Activated CD4-positive, alpha-beta memory T cell treated with anti-CD3 and anti-CD28 coated beads for 36 hours (primary cell): ENCODE data around the gene TSR3. TPM values are rescaled to one million over a fixed set of nuclear protein-coding genes. Genes with fewer than 3 reads are reported as not detected.

Source experiments
- CTCF ChIA-PET: fragments of 350-600 bp; sonication (Branson Sonifier 250); formaldehyde crosslinking; loops from one replicate; lab custom pipeline; 2021; ENCODE audit warnings: antibody characterized with exemption, inconsistent platforms; lab: Charles Lee
- POLR2A ChIA-PET: fragments of 350-600 bp; sonication (Branson Sonifier 250); formaldehyde crosslinking; loops from one replicate; lab custom pipeline; 2021; ENCODE audit warnings: antibody characterized with exemption; lab: Charles Lee
- DNase-seq: peaks from one replicate; pipeline ENCODE4 v3.0.0-alpha.2; 2020
- H3K27ac Mint-ChIP-seq: one replicate; pipeline ENCODE4 v1.8.0; 2021; ENCODE audit warnings: mixed read lengths
- H3K27me3 Mint-ChIP-seq: one replicate; pipeline ENCODE4 v1.8.0; 2021; ENCODE audit warnings: mixed read lengths
- H3K36me3 Mint-ChIP-seq: one replicate; pipeline ENCODE4 v1.8.0; 2021; ENCODE audit warnings: mixed read lengths
- H3K4me1 Mint-ChIP-seq: one replicate; pipeline ENCODE4 v1.8.0; 2021; ENCODE audit warnings: low read depth, mixed read lengths
- H3K4me3 Mint-ChIP-seq: one replicate; pipeline ENCODE4 v1.8.0; 2021; ENCODE audit warnings: mild to moderate bottlenecking, mixed read lengths
- H3K9me3 Mint-ChIP-seq: one replicate; pipeline ENCODE4 v1.8.0; 2021; ENCODE audit warnings: mixed read lengths
- intact Hi-C: fragments of 100-400 bp; cut with micrococcal nuclease; formaldehyde crosslinking; loops from one replicate; pipeline ENCODE4 v1.15.1; 2023
- total RNA-seq, 2 experiments: library from RNA; stranded (reverse); gene quantifications; one replicate each; pipeline ENCODE4 v1.2.3, GENCODE V29; 2021

Gene TSR3
- total RNA-seq, 2 experiments from 2014 or later: 59.6 to 60.8 TPM

DNA sequence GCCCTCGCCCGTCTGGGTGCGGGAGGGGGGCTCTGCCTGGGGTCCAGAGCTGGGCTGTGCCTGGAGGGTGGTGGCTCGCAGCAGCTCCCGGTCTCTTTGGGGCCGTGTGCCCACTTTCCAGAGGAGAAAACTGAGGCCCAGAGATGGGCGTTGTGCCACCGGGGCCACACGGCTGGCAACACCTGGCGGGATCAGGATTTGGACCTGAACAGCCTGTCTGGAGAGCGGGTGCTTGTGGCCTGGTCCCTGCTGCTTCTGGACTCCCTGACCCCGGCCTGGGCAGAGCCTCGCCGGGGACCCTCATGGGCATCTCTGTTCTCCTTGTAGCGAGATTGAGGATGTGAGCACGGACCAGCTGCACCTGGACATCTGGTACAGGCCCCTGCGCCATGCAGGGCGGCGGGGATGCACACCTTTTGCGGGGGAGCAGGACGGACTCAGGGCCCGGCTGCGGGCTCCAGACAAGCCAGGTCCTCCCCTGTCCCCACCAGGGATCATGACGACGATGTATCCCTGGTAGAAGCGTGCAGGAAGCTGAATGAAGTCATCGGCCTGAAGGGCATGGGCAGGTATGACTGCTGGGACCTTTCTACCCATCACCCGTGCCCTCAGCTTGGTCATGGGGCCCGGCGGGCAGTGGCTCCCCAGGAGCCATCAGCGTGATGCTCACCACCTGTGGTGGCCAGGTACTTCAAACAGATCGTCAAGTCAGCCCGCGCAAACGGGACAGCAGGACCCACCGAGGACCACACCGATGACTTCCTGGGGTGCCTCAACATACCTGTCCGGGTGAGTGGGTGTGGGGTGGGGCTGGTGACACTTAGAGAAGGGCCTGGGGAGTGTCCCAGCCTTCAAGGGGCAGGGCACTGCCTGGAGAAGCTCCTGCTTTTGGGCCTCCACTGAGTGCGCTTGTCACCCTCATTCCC lies 9.9 kb downstream of the TSR3 start:
- H3K27ac Mint-ChIP-seq: no peak overlapping the region
- H3K4me3 Mint-ChIP-seq: no peak overlapping the region
- H3K36me3 Mint-ChIP-seq: no peaks in the 10 kb centered on the region
- CTCF ChIA-PET: interaction anchor here (1.0 to 1.2 kb wide), 2 partner anchors 21 to 40 kb away, joined by 3 read pairs; no protein-coding TSS in a partner anchor
- POLR2A ChIA-PET: interaction anchor here (1.7 kb wide), 1 partner anchor 33 kb away, joined by 7 read pairs; the partner anchor contains the start of gene UBE2I
- H3K27me3 Mint-ChIP-seq: no peaks in the 10 kb centered on the region
- peaks cover 22% of the 10 kb centered on the region for H3K4me1 Mint-ChIP-seq
- no peaks in the 10 kb centered on the region for H3K9me3 Mint-ChIP-seq
- no peak for DNase-seq
- intact Hi-C loops: loop anchor here (2.0 kb wide), 1 partner anchor 33 kb away; the partner anchor contains the start of gene UBE2I

DNA sequence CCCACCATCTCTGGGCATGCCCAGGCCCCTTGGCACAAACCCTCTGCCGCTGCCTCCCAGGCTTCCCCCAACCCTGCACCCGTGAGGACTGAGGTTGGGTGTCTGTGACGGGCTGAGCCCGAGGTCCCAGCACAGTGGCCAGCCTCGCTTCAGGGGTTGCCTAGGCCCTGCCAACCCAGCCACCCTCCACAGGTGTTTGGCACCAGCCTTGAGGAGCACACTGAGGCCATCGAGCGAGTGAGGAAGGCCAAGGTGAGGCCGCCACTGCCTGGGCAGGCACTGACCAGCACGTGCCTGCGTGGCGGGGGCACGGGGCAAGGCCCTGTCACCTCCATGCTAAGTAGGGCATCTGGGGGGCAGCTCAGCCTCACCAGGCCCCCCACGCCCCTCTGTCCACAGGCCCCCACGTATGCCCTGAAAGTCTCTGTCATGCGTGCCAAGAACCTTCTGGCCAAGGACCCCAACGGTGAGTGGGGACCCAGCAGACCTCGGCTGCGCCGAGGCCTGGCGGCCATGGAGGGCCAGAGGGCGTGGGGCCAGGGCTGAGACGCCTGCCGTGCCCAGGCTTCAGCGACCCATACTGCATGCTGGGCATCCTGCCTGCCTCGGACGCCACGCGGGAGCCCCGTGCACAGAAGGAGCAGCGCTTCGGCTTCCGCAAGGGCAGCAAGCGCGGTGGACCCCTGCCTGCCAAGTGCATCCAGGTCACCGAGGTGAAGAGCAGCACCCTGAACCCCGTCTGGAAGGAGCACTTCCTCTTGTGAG lies 10.8 kb downstream of the TSR3 start:
- no peak overlapping the region for H3K27ac Mint-ChIP-seq
- H3K4me3 Mint-ChIP-seq: no peak overlapping the region
- DNase-seq: no peak
- intact Hi-C loops: no loop called here
- H3K36me3 Mint-ChIP-seq: no peaks in the 10 kb centered on the region
- no peaks in the 10 kb centered on the region for H3K27me3 Mint-ChIP-seq
- H3K4me1 Mint-ChIP-seq: peaks cover 23% of the 10 kb centered on the region
- CTCF ChIA-PET: no interaction called here
- POLR2A ChIA-PET: no interaction called here
- H3K9me3 Mint-ChIP-seq: no peaks in the 10 kb centered on the region

DNA sequence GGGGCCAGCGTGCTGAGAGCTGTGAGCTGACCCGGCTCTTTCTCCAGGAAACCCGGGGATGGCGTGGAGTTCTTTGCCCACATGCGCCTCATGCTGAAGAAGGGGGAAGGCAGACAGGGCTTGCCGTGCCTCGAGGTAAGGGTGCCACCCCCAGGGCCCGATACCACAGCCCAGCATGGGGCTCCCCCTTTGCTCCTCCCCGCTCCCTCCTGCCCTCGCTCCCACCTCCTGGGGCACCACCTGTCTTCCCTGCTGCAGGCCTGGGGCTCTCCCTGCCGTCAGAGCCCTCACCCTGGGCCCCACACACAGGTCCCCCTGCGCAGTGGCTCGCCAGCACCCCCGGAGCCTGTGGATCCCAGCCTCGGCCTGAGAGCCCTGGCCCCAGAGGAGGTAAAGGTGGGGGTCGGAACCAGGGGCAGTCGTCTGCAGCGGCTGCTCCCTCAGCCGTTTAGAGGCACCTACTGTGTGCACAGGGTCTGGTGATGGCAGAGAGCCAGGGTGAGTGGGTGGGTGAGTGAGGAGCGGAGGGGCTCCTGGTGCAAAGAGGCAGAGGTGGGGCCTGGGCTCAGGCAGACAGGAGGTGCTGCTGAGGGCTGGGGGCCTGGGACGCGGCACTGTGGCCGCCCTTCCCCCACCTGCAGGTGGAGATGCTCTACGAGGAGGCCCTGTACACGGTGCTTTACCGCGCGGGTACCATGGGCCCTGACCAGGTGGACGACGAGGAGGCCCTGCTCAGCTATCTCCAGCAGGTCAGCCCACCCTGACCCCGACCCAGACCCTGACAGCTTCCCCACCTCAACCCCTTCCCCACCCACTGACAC lies 12.6 kb downstream of the TSR3 start:
- H3K4me1 Mint-ChIP-seq: peaks cover 25% of the 10 kb centered on the region
- no peak overlapping the region for H3K27ac Mint-ChIP-seq
- no peaks in the 10 kb centered on the region for H3K36me3 Mint-ChIP-seq
- peaks cover 9% of the 10 kb centered on the region for H3K27me3 Mint-ChIP-seq
- ChIA-PET POLR2A (no interaction called here), CTCF (no interaction called here)
- no peaks in the 10 kb centered on the region for H3K9me3 Mint-ChIP-seq
- intact Hi-C loops: no loop called here
- H3K4me3 Mint-ChIP-seq: no peak overlapping the region
- no peak for DNase-seq

DNA sequence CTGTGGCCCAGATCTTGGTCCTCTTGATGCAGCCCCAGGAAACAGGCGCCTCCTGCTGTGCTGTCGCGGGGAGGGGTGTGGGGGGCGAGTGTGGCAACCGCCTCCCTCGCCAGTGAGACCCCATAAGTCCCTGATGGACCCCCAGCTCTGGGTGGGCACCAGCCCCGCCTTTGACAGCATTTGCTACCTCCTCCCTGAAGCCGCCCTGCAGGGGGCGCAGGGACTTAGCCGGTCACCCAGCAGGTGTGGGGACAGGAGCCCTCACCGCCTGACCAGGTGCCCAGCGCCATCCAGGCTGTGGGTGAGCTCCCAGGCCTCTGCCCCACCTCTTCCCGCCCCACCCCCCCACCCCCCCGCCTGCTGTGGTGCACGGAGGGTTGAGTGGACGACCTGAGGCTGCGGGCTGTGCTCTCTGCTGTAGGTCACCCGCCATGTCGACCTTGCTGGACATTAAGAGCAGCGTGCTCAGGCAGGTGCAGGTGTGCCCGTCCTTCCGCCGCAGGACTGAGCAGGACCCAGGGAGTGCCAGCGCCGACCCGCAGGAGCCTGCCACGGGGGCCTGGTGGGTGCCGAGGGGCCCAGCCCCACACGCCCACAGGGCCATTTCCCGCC lies 13.5 kb downstream of the TSR3 start:
- Mint-ChIP-seq H3K27me3 (peaks cover 9% of the 10 kb centered on the region), H3K4me3 (no peak overlapping the region), H3K27ac (no peak overlapping the region), H3K4me1 (peaks cover 20% of the 10 kb centered on the region), H3K36me3 (no peaks in the 10 kb centered on the region), H3K9me3 (no peaks in the 10 kb centered on the region)
- ChIA-PET POLR2A (no interaction called here), CTCF (interaction anchor here (0.6 to 0.8 kb wide), 2 partner anchors 69 to 506 kb away, joined by 3 read pairs; no protein-coding TSS in a partner anchor)
- DNase-seq: peak; percentile 50
- intact Hi-C loops: no loop called here

DNA sequence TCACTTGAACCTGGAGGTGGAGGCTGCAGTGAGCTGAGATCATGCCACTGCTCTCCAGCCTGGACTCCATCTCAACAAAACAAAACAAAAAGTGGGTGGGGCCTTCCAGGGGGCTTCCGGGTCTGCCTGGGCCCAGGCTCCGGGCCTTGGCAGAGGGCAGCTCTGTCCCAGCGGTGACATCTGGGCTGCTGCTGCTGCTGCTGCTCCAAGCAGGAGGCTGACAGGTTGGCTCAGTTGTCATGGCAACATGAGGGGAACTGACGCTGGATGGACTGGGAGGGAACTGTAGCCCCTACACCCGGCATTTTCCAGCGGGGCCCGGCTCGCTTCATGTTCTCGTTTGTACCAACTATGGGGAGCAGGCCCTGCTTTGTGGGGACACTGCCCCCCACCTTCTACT lies 14.2 kb downstream of the TSR3 start:
- H3K27me3 Mint-ChIP-seq: peaks cover 13% of the 10 kb centered on the region
- intact Hi-C loops: no loop called here
- no peaks in the 10 kb centered on the region for H3K36me3 Mint-ChIP-seq
- no peak overlapping the region for H3K27ac Mint-ChIP-seq
- no peak overlapping the region for H3K4me3 Mint-ChIP-seq
- H3K4me1 Mint-ChIP-seq: peaks cover 16% of the 10 kb centered on the region
- DNase-seq: no peak
- CTCF ChIA-PET: interaction anchor here (0.6 to 0.8 kb wide), 2 partner anchors 70 to 507 kb away, joined by 3 read pairs; no protein-coding TSS in a partner anchor
- POLR2A ChIA-PET: no interaction called here
- no peaks in the 10 kb centered on the region for H3K9me3 Mint-ChIP-seq

DNA sequence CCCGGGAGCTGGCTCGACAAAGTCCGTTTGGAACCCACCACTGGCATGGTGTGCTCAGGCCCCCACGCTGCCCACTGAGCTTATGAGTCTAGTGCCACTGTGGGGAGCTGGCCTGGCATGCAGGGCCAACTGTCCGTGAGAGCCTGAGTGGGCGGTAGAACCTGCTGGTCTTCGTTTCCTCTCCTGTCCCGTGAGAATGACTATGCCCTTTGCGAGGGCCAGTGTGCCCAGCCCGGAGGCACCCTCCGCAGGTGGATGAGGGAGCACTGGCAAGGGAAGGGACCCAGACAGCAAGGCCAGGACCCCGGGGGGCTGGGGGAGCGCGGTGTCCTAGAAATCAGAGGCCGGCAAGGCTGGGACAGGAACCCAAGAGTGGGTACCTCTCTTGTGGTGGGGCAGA lies 15.1 kb downstream of the TSR3 start:
- no peak overlapping the region for H3K4me3 Mint-ChIP-seq
- H3K27ac Mint-ChIP-seq: no peak overlapping the region
- H3K4me1 Mint-ChIP-seq: peaks cover 17% of the 10 kb centered on the region
- DNase-seq: no peak
- intact Hi-C loops: no loop called here
- ChIA-PET POLR2A (interaction anchor here (0.6 kb wide), 1 partner anchor 44 kb away, joined by 4 read pairs; no protein-coding TSS in a partner anchor), CTCF (no interaction called here)
- no peaks in the 10 kb centered on the region for H3K9me3 Mint-ChIP-seq
- H3K27me3 Mint-ChIP-seq: peaks cover 17% of the 10 kb centered on the region
- no peaks in the 10 kb centered on the region for H3K36me3 Mint-ChIP-seq

DNA sequence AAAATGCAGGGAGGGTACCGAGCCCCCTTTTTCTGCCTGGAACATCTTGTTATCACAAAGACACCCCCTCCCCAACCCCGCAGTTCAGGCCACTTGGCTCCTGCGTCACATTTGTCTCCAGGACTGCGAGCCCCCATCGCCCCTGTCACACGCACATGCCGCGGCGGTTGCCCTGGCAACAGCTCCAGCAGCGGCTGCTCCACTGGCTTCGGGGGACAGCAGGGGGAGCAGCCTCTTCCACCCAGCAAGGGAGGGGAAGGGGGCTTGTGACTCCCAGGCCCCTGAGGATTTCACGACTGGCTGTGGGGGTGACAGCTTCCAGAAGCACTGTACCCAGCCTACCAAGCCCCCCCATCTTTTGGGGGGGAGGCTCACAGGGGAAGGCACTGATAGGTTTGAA lies 15.7 kb downstream of the TSR3 start:
- intact Hi-C loops: no loop called here
- Mint-ChIP-seq H3K4me1 (peaks cover 21% of the 10 kb centered on the region), H3K9me3 (no peaks in the 10 kb centered on the region), H3K27ac (no peak overlapping the region), H3K4me3 (no peak overlapping the region), H3K36me3 (no peaks in the 10 kb centered on the region), H3K27me3 (peaks cover 17% of the 10 kb centered on the region)
- DNase-seq: no peak
- CTCF ChIA-PET: interaction anchor here (1.3 to 1.7 kb wide), 3 partner anchors 9 to 27 kb away, joined by 3 to 5 read pairs (median 5); no protein-coding TSS in a partner anchor
- POLR2A ChIA-PET: interaction anchor here (0.6 to 1.5 kb wide), 2 partner anchors 12 to 45 kb away, joined by 3 to 4 read pairs; no protein-coding TSS in a partner anchor

DNA sequence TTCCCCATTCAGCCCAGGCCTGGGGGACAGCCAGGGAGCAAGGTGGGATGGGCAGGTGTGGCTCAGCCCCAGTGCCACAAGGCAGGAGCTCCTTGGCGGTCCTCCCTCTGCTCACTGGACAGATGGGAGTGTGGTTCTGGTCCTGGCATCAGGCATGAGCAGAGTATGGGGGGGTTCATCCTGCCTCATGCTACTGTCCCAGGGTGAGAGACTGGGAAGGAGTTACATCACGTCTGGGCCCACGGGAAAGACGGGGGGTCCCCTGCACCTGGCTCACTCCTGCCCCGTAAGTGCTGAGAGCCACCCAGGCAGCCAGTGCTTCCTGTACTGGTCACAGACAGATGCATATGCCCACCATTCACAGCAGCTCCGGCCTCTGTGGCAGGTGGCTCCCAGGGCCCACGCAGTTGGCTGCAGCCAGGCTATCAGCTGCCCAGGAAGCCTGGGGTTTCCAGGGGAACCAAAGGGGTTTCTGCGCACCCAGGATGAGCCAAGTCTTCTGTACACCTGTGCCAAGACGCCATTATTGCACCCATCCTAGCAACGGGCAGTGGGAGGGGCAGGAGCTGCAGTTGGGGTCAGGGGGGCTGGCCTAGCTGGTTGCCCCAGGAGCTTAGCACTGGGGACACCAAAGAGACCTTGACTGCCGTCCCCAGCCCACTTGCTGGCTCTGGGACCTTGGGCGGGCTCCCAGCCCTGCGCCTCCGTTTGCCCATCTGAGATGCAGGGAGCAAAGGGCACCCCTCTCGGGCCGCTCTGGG lies 16.3 kb downstream of the TSR3 start:
- H3K27ac Mint-ChIP-seq: no peak overlapping the region
- H3K36me3 Mint-ChIP-seq: no peaks in the 10 kb centered on the region
- CTCF ChIA-PET: interaction anchor here (0.7 to 1.7 kb wide), 4 partner anchors 9 to 34 kb away, joined by 3 to 5 read pairs (median 4); no protein-coding TSS in a partner anchor
- H3K9me3 Mint-ChIP-seq: no peaks in the 10 kb centered on the region
- POLR2A ChIA-PET: interaction anchor here (1.1 to 1.5 kb wide), 2 partner anchors 11 kb away, joined by 3 to 4 read pairs; no protein-coding TSS in a partner anchor
- H3K4me3 Mint-ChIP-seq: no peak overlapping the region
- DNase-seq: no peak
- H3K27me3 Mint-ChIP-seq: peaks cover 17% of the 10 kb centered on the region
- intact Hi-C loops: no loop called here
- H3K4me1 Mint-ChIP-seq: peaks cover 19% of the 10 kb centered on the region

DNA sequence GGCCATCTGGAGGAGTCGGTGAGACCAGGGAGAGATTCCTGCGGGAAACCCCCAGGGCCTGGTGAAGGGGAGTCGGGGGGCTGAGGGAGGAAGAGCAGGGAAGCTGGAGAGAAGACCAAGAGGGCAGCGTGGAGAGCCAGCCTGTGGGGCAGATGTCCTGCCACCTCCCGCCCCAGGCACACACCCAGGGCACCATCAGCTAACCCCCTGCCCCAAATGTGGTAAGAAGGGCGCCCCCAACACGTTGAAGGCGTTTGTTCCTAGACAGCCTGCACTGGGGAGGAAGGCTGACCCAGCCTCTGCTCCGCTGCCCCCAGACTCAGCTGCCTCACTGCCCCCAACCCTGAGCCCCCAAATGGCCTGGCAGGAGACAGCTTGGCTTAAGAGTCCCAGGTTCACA lies 16.9 kb downstream of the TSR3 start:
- peaks cover 19% of the 10 kb centered on the region for H3K4me1 Mint-ChIP-seq
- intact Hi-C loops: no loop called here
- no peak for DNase-seq
- H3K9me3 Mint-ChIP-seq: no peaks in the 10 kb centered on the region
- POLR2A ChIA-PET: interaction anchor here (1.1 to 1.5 kb wide), 2 partner anchors 11 to 12 kb away, joined by 3 to 4 read pairs; no protein-coding TSS in a partner anchor
- H3K36me3 Mint-ChIP-seq: no peaks in the 10 kb centered on the region
- no peak overlapping the region for H3K4me3 Mint-ChIP-seq
- H3K27ac Mint-ChIP-seq: no peak overlapping the region
- peaks cover 17% of the 10 kb centered on the region for H3K27me3 Mint-ChIP-seq
- CTCF ChIA-PET: interaction anchor here (0.7 to 1.7 kb wide), 4 partner anchors 8 to 33 kb away, joined by 3 to 5 read pairs (median 4); no protein-coding TSS in a partner anchor

DNA sequence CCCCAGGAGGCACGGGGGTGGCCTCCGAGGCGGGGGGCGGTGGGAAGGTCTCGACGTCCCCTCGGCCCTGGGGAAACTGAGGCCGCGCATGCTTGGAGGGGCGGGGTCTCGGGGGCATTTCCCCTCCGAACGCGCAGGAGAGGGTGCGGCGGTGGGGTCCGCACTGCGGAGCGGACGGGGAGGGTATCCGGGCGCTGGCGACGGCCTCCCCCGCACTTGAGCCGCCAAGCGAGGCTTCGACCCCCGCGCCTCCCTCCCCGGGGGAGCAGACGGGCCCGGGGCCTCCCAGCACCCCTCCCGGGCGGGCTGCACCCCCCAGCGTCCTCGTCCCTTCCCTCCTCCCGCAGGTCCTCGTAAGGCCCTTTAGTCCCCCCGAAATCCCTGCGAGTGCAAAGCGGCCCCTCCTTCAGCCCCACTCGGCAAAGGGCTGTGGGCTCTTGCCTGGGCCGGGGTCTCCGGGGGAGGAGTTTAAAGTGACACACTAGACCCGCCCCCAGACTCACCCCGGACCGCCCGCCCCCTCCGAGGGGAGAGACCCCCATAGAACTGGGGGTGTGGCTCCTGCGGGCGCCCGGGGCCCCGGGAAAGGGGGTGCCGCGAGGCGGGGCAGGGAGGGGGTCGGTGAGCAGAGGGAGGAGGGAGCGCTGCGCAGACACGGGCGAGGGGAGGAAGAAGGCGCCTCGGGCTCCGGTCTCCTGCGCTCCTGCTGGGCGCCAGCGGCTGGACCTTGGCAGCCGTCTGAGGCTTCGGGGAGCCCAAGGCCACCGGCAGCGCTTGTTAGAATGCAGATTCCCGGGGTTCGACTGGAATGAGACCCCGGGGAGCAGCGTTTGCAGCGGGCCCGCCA lies 17.6 kb downstream of the TSR3 start:
- no peaks in the 10 kb centered on the region for H3K36me3 Mint-ChIP-seq
- H3K27me3 Mint-ChIP-seq: peaks cover 17% of the 10 kb centered on the region
- intact Hi-C loops: no loop called here
- no peak overlapping the region for H3K4me3 Mint-ChIP-seq
- CTCF ChIA-PET: interaction anchor here (0.7 to 1.7 kb wide), 2 partner anchors 8 to 33 kb away, joined by 3 to 5 read pairs; no protein-coding TSS in a partner anchor
- peaks cover 19% of the 10 kb centered on the region for H3K4me1 Mint-ChIP-seq
- H3K27ac Mint-ChIP-seq: no peak overlapping the region
- no peaks in the 10 kb centered on the region for H3K9me3 Mint-ChIP-seq
- POLR2A ChIA-PET: no interaction called here
- no peak for DNase-seq
